Cardiac fibroblast (primary cell): ENCODE measurements around the gene SCLT1.

Experiments
- DNase-seq, 2 donors: peaks; one replicate each; pipeline versions ENCODE4 v3.0.0 to v3.0.0-alpha.2; 2010; ENCODE audit warnings: low read depth in 2 of 2
- H3K4me3 ChIP-seq, 2 donors: replicated peaks in 1 of 2; 1 replicate in 1 of 2; 2 replicates in 1 of 2; pipeline ENCODE4 v1.5.1; 2011; ENCODE audit warnings: low read depth in 2 of 2, low read length in 2 of 2, mild to moderate bottlenecking in 2 of 2, moderate library complexity in 1 of 2
- TF ChIP-seq, protein P1 (sequence below): IDR thresholded peaks from one replicate; pipeline ENCODE4 v1.5.1; 2011; ENCODE audit warnings: low read depth, mild to moderate bottlenecking, low read length, inconsistent platforms

The SCLT1 gene

DNA sequence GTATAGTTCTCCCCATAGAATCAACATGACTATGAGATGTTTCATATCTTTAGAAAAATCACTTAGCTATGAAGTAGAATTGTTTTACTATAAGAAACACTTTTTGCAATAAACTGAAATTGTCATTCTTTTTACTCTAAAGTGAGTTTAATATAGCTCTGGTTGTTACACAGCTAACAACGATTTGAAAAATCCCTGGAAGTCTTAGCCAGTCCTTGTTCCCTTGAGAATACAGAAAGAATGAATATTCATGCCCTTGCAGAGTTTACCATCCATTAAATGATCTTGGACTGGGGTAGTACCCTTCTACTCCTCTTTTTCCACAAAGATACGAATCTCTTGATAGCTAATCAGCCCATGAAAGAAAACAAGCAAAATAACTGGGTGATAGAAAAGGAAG, 142.0 kb downstream of the SCLT1 start:
- TF ChIP-seq, protein P1, sequence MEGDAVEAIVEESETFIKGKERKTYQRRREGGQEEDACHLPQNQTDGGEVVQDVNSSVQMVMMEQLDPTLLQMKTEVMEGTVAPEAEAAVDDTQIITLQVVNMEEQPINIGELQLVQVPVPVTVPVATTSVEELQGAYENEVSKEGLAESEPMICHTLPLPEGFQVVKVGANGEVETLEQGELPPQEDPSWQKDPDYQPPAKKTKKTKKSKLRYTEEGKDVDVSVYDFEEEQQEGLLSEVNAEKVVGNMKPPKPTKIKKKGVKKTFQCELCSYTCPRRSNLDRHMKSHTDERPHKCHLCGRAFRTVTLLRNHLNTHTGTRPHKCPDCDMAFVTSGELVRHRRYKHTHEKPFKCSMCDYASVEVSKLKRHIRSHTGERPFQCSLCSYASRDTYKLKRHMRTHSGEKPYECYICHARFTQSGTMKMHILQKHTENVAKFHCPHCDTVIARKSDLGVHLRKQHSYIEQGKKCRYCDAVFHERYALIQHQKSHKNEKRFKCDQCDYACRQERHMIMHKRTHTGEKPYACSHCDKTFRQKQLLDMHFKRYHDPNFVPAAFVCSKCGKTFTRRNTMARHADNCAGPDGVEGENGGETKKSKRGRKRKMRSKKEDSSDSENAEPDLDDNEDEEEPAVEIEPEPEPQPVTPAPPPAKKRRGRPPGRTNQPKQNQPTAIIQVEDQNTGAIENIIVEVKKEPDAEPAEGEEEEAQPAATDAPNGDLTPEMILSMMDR = no peak
- no peak overlapping the region for H3K4me3 ChIP-seq
- DNase-seq = peak; percentile 5 to 40

DNA sequence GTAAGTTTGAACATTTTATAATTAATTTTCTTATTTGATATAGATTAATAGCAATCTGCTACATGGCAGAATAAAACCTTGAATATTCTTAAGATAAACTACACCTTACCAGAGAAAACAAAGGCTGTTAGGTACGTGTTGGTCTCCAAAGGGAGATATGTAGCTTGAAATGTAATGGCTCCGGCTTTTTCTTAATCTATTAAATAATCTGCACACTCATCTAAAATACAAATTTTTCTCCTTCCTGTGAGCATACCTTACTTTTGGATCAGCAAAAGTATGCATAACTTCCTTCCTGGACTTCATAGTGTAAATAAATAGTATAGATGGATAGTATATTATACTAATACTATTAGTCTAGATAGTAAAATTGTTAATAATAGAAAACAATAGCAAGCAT, 142.5 kb downstream of the SCLT1 start:
- DNase-seq = no peak
- TF ChIP-seq, protein P1 = no peak
- H3K4me3 ChIP-seq = no peak overlapping the region

DNA sequence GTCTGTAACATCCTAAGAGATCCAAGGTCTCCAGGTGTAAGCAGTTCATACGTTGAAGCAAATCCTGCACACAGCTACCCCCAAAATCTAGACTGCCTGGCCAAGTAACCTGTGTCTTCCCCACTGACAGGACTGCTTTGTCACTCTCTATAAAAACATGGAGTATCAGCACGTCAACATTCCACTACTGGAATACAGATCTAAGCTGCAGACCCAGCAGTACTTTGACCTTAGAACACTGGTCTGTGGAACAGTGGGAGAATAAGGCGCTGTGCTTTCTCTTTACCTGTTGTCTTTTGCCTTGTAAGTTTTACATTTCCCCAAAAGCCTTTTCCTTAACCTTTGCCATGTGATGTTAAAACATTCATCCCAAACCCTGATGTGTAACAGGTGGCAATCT, 146.4 kb downstream of the SCLT1 start:
- TF ChIP-seq, protein P1 = no peak
- H3K4me3 ChIP-seq = no peak overlapping the region
- DNase-seq = no peak

DNA sequence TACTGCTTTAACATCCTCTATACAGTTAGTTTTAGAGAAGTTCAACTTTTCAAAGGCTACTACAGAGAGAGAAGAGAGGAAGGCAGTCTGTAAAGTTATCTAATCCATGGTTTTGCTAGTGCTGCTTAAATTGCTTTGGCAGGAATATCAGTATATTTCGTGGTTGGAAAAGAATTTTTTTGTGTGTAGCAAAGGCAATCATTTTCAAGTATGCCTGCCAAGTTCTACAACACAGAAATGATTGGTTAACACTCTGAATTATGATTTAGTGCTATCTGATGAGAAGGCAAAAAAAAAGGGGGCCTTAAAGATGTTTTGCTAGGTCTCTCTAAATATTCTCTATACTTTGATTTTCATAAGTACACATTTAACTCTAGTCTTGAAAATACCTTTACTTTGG, 150.7 kb downstream of the SCLT1 start:
- TF ChIP-seq, protein P1 = no peak
- DNase-seq = peak in 1 of 2 donors; percentile 11
- H3K4me3 ChIP-seq = no peak overlapping the region

DNA sequence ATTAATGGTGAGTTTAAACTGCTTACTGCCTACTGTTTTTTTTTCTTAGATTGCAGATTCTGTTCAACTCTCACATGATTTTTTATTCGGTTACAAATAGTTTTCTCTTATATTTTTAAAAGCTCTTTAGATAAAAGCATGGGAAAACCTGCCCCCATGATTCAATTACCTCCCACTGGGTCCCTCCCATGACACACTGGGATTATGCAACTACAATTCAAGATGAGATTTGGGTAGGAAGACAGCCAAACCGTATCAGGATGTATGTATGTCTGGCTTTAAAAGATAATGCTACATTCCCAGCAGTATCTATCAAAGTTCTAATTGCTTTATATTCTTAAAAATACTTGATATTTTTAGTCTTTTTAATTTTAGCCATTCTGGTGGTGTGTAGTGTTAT, 152.4 kb downstream of the SCLT1 start:
- TF ChIP-seq, protein P1 = no peak
- H3K4me3 ChIP-seq = no peak overlapping the region
- no peak for DNase-seq

DNA sequence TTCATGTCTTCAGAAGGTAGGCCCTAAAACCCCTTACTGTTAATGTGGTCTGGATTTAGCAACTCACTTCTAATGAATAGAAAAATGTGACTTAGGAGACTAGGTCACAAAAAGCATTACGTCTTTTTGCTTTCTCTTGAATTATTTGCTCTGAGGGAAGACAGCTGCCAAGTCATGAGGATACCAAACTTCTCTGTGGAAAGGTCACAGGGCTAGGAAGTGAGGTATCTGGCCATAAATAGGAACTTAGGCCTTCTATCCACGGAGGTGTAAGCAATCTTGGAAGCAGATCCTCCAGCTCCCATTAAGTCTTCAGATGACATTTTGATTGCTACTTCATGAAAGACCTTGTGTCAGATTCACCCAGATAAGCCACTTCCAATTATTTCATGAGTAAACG, 163.3 kb downstream of the SCLT1 start:
- no peak for DNase-seq
- H3K4me3 ChIP-seq = no peak overlapping the region
- TF ChIP-seq, protein P1 = no peak

DNA sequence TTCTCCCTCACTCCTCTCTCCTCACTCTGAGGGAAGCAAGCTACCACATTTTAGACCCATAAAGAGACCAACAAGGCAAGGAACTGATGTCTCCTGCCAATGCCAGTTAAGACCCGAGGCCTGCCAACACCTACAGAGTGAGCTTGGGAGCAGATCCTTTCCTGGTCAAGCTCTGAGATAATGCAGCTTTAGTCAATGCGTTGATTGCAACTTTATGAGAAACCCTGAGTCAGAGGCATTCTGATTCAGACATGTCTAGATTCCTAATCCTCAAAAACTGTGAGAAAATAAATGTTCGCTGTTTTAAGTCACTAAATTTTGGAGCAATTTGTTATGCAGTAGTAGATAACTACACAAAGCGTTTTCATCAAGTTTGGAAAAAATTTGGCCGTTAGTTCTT, 168.4 kb downstream of the SCLT1 start:
- H3K4me3 ChIP-seq = no peak overlapping the region
- peak; percentile 36 to 68 for DNase-seq
- TF ChIP-seq, protein P1 = no peak
